ENCODE data around the gene SEMA6D. TPM values are rescaled to one million over a fixed set of nuclear protein-coding genes. Genes with fewer than 3 reads are reported as not detected.

Gene SEMA6D
- total RNA-seq, 1 experiment from 2014 or later = 0.91 TPM

DNA sequence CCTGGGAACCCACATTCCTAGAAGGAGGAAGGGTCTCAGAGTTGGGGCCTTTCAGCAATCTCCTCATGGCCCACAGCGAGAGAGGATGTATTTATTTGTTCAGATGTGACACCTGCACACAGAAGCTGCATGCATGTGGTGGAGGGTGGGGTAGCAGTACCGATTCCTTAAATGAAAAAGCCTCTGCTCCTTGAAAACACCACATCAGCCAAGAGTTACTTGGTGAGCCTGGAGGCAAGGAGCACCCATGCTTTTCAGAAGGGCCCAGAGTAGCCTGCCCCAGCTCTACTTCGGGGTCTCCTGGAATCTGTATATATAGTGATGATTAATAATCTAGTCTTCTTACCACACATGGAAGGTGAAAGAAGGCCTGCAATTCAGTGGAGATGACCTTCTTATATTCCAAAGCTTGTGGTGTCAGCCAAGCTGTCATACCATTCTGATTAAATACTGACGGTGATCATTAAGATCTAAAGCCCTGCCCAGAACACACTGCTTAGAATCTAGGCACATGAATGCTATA is 33.5 kb downstream of the SEMA6D start:
- ChIA-PET CTCF (no interaction called here), POLR2A (ENCODE audit: unreplicated experiment) (no interaction called here)
- peak; percentile 51 for ATAC-seq
- no peaks in the 10 kb centered on the region for H4K20me1 ChIP-seq (ENCODE audit: low read length)
- H3K4me2 ChIP-seq (ENCODE audit: low read length) = peak overlapping the region; percentile 52
- H3K79me2 ChIP-seq (ENCODE audit: low read length) = no peaks in the 10 kb centered on the region
- no peak overlapping the region for H3K27ac ChIP-seq (ENCODE audit: low read length)
- BruUV-seq (replicated peaks) = no TSS peak
- no peak for TF ChIP-seq EZH2phosphoT487 (IDR thresholded peaks at IDR 0.05; ENCODE audit: borderline replicate concordance, low read length)
- no peak for TF ChIP-seq EZH2 (IDR thresholded peaks at IDR 0.05; ENCODE audit: low read length, unreplicated experiment)
- TF ChIP-seq, protein P1, sequence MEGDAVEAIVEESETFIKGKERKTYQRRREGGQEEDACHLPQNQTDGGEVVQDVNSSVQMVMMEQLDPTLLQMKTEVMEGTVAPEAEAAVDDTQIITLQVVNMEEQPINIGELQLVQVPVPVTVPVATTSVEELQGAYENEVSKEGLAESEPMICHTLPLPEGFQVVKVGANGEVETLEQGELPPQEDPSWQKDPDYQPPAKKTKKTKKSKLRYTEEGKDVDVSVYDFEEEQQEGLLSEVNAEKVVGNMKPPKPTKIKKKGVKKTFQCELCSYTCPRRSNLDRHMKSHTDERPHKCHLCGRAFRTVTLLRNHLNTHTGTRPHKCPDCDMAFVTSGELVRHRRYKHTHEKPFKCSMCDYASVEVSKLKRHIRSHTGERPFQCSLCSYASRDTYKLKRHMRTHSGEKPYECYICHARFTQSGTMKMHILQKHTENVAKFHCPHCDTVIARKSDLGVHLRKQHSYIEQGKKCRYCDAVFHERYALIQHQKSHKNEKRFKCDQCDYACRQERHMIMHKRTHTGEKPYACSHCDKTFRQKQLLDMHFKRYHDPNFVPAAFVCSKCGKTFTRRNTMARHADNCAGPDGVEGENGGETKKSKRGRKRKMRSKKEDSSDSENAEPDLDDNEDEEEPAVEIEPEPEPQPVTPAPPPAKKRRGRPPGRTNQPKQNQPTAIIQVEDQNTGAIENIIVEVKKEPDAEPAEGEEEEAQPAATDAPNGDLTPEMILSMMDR (conservative IDR thresholded peaks at IDR 0.05; ENCODE audit: low read depth, low read length) = no peak
- peaks cover 13% of the 10 kb centered on the region for H3K4me1 ChIP-seq (ENCODE audit: insufficient read depth, low read length)
- H3K9me2 ChIP-seq (replicated peaks; ENCODE audit: low read length) = no peaks in the 10 kb centered on the region
- H2AFZ ChIP-seq (ENCODE audit: low read length) = peak overlapping the region; percentile 52; the same call in 1 of the 2 replicates
- H3K9ac ChIP-seq (ENCODE audit: low read length) = no peak overlapping the region
- no peaks in the 10 kb centered on the region for H3F3A ChIP-seq (ENCODE audit: low read length, unreplicated experiment)
- no peak for DNase-seq
- H3K36me3 ChIP-seq (ENCODE audit: low read depth, low read length) = peaks cover 3% of the 10 kb centered on the region; the same call in 1 of the 2 replicates
- no peak overlapping the region for H3K4me3 ChIP-seq (ENCODE audit: low read length)
- H3K9me3 ChIP-seq (ENCODE audit: low read length) = 0 out of 2 replicates have a peak, but pooled peaks cover 6% of the 10 kb centered on the region
- intact Hi-C loops (cut with micrococcal nuclease) = no loop called here
- no peaks in the 10 kb centered on the region for H3K27me3 ChIP-seq (ENCODE audit: low read length)

DNA sequence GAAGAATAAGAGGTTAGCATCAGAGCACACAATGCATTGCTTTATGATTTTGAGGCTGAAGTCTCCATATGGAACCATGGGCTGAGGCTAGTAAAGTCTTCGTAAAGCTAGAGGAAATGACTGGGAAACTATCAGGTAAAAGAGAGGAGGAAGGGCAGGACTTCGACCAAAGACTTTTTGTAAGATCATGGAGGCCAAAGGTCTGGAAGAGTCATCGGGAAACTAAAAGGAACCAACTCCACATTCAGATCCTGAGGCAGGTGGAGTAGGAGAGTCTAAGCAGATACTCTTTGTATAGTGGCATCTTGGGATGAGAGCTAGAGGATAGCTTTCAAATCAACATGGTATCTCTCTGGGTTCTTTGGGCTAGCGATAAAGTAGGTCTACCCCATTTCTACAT is 36.3 kb downstream of the SEMA6D start:
- ChIA-PET POLR2A (ENCODE audit: unreplicated experiment) (no interaction called here), CTCF (no interaction called here)
- no peaks in the 10 kb centered on the region for H3K9me2 ChIP-seq (replicated peaks; ENCODE audit: low read length)
- H3K79me2 ChIP-seq (ENCODE audit: low read length) = no peaks in the 10 kb centered on the region
- H3K4me2 ChIP-seq (ENCODE audit: low read length) = no peak overlapping the region
- H3K27ac ChIP-seq (ENCODE audit: low read length) = no peak overlapping the region
- ATAC-seq (no peak), DNase-seq (no peak)
- no peak for TF ChIP-seq EZH2 (IDR thresholded peaks at IDR 0.05; ENCODE audit: low read length, unreplicated experiment)
- TF ChIP-seq, protein P1 (conservative IDR thresholded peaks at IDR 0.05; ENCODE audit: low read depth, low read length) = no peak
- no peak for TF ChIP-seq EZH2phosphoT487 (IDR thresholded peaks at IDR 0.05; ENCODE audit: borderline replicate concordance, low read length)
- no peaks in the 10 kb centered on the region for H3F3A ChIP-seq (ENCODE audit: low read length, unreplicated experiment)
- H3K36me3 ChIP-seq (ENCODE audit: low read depth, low read length) = peaks cover 3% of the 10 kb centered on the region; the same call in 1 of the 2 replicates
- intact Hi-C loops (cut with micrococcal nuclease) = no loop called here
- no peak overlapping the region for H3K9ac ChIP-seq (ENCODE audit: low read length)
- no peak overlapping the region for H3K4me3 ChIP-seq (ENCODE audit: low read length)
- H3K27me3 ChIP-seq (ENCODE audit: low read length) = no peaks in the 10 kb centered on the region
- BruUV-seq (replicated peaks) = no TSS peak
- peaks cover 27% of the 10 kb centered on the region for H3K4me1 ChIP-seq (ENCODE audit: insufficient read depth, low read length)
- no peak overlapping the region for H2AFZ ChIP-seq (ENCODE audit: low read length)
- 0 out of 2 replicates have a peak, but pooled peaks cover 6% of the 10 kb centered on the region for H3K9me3 ChIP-seq (ENCODE audit: low read length)
- H4K20me1 ChIP-seq (ENCODE audit: low read length) = no peaks in the 10 kb centered on the region

DNA sequence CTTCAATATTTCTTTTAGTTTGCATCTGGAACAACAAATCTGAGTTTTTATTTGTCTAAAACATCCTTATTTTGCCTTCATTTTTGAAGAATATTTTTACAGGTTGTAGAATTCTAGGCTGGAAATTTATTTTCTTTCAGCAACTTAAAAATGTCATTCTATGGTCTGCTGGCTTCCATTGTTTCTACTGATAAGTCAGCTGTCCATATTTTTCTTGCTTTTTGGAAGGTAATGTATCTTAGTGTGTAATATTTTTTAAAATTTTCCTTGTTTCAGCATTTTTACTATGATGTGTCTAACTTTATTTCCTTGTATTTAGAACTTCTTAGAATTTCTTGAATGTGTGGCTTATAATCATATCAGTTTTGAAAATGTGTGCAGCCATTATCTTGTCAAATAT is 37.0 kb downstream of the SEMA6D start:
- Histone ChIP-seq H3K4me1 (ENCODE audit: insufficient read depth, low read length) (peaks cover 27% of the 10 kb centered on the region), H4K20me1 (ENCODE audit: low read length) (no peaks in the 10 kb centered on the region), H3K9me2 (replicated peaks; ENCODE audit: low read length) (no peaks in the 10 kb centered on the region), H2AFZ (ENCODE audit: low read length) (no peak overlapping the region), H3K4me3 (ENCODE audit: low read length) (no peak overlapping the region), H3K4me2 (ENCODE audit: low read length) (no peak overlapping the region), H3K9me3 (ENCODE audit: low read length) (0 out of 2 replicates have a peak, but pooled peaks cover 6% of the 10 kb centered on the region), H3F3A (ENCODE audit: low read length, unreplicated experiment) (no peaks in the 10 kb centered on the region), H3K27ac (ENCODE audit: low read length) (no peak overlapping the region), H3K9ac (ENCODE audit: low read length) (no peak overlapping the region), H3K36me3 (ENCODE audit: low read depth, low read length) (peaks cover 3% of the 10 kb centered on the region; the same call in 1 of the 2 replicates), H3K27me3 (ENCODE audit: low read length) (no peaks in the 10 kb centered on the region), H3K79me2 (ENCODE audit: low read length) (no peaks in the 10 kb centered on the region)
- intact Hi-C loops (cut with micrococcal nuclease) = no loop called here
- DNase-seq (no peak), ATAC-seq (no peak)
- ChIA-PET CTCF (no interaction called here), POLR2A (ENCODE audit: unreplicated experiment) (no interaction called here)
- TF ChIP-seq, protein P1 (conservative IDR thresholded peaks at IDR 0.05; ENCODE audit: low read depth, low read length) = no peak
- TF ChIP-seq EZH2 (IDR thresholded peaks at IDR 0.05; ENCODE audit: low read length, unreplicated experiment) (no peak), EZH2phosphoT487 (IDR thresholded peaks at IDR 0.05; ENCODE audit: borderline replicate concordance, low read length) (no peak)
- BruUV-seq (replicated peaks) = no TSS peak
